ENCODE data around the gene ARHGAP8. TPM values are rescaled to one million over a fixed set of nuclear protein-coding genes. Genes with fewer than 3 reads are reported as not detected.

ARHGAP8 gene
- total and polyA plus RNA-seq, 4 donors = 1.4 to 3.0 TPM; not detected in 2

DNA sequence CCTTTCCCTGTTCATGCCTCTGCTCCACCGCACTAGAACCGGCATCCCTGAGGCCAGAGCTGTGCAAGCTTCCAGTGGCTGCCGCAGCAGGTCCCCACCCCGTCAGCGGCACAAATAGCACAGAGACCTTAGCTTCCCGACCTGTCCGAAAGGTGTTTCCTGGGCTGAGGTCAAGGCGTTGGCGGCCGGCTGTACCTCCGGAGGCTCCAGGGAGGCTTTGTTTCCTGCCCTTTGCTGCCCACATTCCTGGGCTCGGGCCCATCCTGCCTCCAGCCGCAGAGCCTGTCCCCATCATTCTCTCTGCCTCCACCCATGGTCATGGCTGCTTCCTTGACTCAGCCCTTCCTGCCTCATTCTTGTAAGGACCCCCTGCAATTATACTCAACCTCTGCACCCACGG, 31.2 kb downstream of the ARHGAP8 start:
- no peaks in the 10 kb centered on the region for H3K9me3 ChIP-seq (ENCODE audit: control insufficient read depth, low read length)
- intact Hi-C loops (cut with DNase I) = no loop called here
- WGBS, 2 donors = 53 to 58% methylated on average over 14 of the region's 14 CpGs
- ATAC-seq (ENCODE audit: low FRiP score) = no peak
- no peaks in the 10 kb centered on the region for H3K36me3 ChIP-seq (ENCODE audit: control insufficient read depth in 1 of 2, insufficient read depth in 2 of 2, low read length in 1 of 2)
- H3K4me1 ChIP-seq (ENCODE audit: control insufficient read depth in 1 of 2, insufficient read depth in 2 of 2, low read length in 2 of 2) = no peaks in the 10 kb centered on the region
- DNase-seq = no peak
- H3K27me3 ChIP-seq (ENCODE audit: control insufficient read depth in 1 of 2, insufficient read depth in 2 of 2, low read length in 1 of 2) = no peaks in the 10 kb centered on the region
- H3K27ac ChIP-seq (ENCODE audit: low read depth in 1 of 2, low read length in 2 of 2) = no peak overlapping the region
- no peak overlapping the region for H3K4me3 ChIP-seq (ENCODE audit: low read length in 2 of 2)

GRCh38 chr22:44786136-44786535, 33.8 kb downstream of the ARHGAP8 start:
- DNase-seq (no peak), ATAC-seq (ENCODE audit: low FRiP score) (no peak)
- intact Hi-C loops (cut with DNase I) = no loop called here
- H3K27me3 ChIP-seq (ENCODE audit: control insufficient read depth in 1 of 2, insufficient read depth in 2 of 2, low read length in 1 of 2) = no peaks in the 10 kb centered on the region
- H3K9me3 ChIP-seq (ENCODE audit: control insufficient read depth, low read length) = no peaks in the 10 kb centered on the region
- no peaks in the 10 kb centered on the region for H3K4me1 ChIP-seq (ENCODE audit: control insufficient read depth in 1 of 2, insufficient read depth in 2 of 2, low read length in 2 of 2)
- no peaks in the 10 kb centered on the region for H3K36me3 ChIP-seq (ENCODE audit: control insufficient read depth in 1 of 2, insufficient read depth in 2 of 2, low read length in 1 of 2)
- no peak overlapping the region for H3K27ac ChIP-seq (ENCODE audit: low read depth in 1 of 2, low read length in 2 of 2)
- H3K4me3 ChIP-seq (ENCODE audit: low read length in 2 of 2) = no peak overlapping the region
- WGBS, 2 donors = 85 to 91% methylated on average over 23 of the region's 23 CpGs

DNA sequence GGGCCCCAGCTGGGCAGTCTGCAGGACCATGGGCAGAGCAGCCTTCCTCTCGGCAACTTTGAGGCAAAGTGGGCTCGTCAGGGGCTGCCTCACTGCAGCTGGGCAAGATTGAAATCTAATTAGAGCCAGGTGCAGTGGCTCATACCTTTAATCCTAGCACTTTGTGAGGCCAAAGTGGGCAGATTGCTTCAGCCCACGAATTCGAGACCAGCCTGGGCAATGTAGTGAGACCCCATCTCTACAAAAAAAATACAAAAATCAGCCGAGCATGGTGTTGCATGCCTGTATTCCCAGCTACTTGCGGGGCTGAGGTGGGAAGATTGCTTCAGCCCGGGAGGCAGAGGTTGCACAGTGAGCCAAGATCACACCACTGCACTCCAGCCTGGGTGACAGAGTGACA, 34.2 kb downstream of the ARHGAP8 start:
- Histone ChIP-seq H3K9me3 (ENCODE audit: control insufficient read depth, low read length) (no peaks in the 10 kb centered on the region), H3K4me3 (ENCODE audit: low read length in 2 of 2) (no peak overlapping the region), H3K4me1 (ENCODE audit: control insufficient read depth in 1 of 2, insufficient read depth in 2 of 2, low read length in 2 of 2) (no peaks in the 10 kb centered on the region), H3K27ac (ENCODE audit: low read depth in 1 of 2, low read length in 2 of 2) (no peak overlapping the region), H3K36me3 (ENCODE audit: control insufficient read depth in 1 of 2, insufficient read depth in 2 of 2, low read length in 1 of 2) (no peaks in the 10 kb centered on the region), H3K27me3 (ENCODE audit: control insufficient read depth in 1 of 2, insufficient read depth in 2 of 2, low read length in 1 of 2) (no peaks in the 10 kb centered on the region)
- ATAC-seq (ENCODE audit: low FRiP score) = no peak
- WGBS, 2 donors = 56 to 59% methylated on average over 7 of the region's 7 CpGs
- DNase-seq = no peak
- intact Hi-C loops (cut with DNase I) = no loop called here

DNA sequence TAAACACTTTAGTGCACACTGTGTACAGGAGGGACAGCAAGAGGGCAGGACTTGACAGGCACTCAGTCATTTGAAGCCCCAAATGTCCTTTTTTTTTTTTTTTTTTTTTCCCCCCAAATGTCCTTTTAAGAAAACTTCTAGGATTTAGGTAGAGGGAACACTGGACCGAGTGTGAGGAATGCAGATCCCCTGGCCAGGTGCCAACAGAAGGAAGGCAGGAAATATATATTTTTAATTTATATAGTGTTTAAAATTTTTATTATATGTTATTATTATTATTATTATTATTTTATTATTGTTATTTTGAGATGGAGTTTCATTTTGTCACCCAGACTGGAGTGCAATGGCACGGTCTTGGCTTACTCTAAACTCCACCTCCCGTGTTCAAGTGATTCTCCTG, 35.5 kb downstream of the ARHGAP8 start:
- no peak for ATAC-seq (ENCODE audit: low FRiP score)
- WGBS, 2 donors = 56 to 61% methylated on average over 3 of the region's 3 CpGs
- Histone ChIP-seq H3K27ac (ENCODE audit: low read depth in 1 of 2, low read length in 2 of 2) (no peak overlapping the region), H3K36me3 (ENCODE audit: control insufficient read depth in 1 of 2, insufficient read depth in 2 of 2, low read length in 1 of 2) (no peaks in the 10 kb centered on the region), H3K4me3 (ENCODE audit: low read length in 2 of 2) (no peak overlapping the region), H3K9me3 (ENCODE audit: control insufficient read depth, low read length) (no peaks in the 10 kb centered on the region), H3K27me3 (ENCODE audit: control insufficient read depth in 1 of 2, insufficient read depth in 2 of 2, low read length in 1 of 2) (no peaks in the 10 kb centered on the region), H3K4me1 (ENCODE audit: control insufficient read depth in 1 of 2, insufficient read depth in 2 of 2, low read length in 2 of 2) (no peaks in the 10 kb centered on the region)
- intact Hi-C loops (cut with DNase I) = no loop called here
- DNase-seq = no peak

DNA sequence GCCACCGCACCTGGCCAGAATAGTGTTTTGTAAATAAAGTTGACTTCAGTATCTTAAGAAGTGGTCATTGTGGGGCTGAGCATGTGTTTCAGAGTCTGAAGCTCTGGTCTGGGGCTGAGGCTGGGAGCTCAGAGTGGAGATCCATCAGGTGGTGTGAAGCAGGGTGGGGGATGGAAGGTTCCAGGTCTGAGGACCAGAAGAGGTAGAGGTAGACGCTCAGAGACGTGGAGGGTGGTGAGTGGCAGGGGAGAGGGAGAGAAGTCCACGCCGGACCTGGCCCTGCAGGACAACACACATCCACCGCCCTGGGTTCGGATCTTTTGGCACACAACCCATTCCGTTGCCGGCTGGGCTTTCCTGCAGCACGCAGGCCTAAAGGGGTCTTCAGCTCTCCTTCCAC, 40.7 kb downstream of the ARHGAP8 start:
- no peak for DNase-seq
- no peaks in the 10 kb centered on the region for H3K27me3 ChIP-seq (ENCODE audit: control insufficient read depth in 1 of 2, insufficient read depth in 2 of 2, low read length in 1 of 2)
- no peaks in the 10 kb centered on the region for H3K4me1 ChIP-seq (ENCODE audit: control insufficient read depth in 1 of 2, insufficient read depth in 2 of 2, low read length in 2 of 2)
- 76 to 79% methylated on average over 10 of the region's 10 CpGs for WGBS, 2 donors
- no peak overlapping the region for H3K4me3 ChIP-seq (ENCODE audit: low read length in 2 of 2)
- no peaks in the 10 kb centered on the region for H3K36me3 ChIP-seq (ENCODE audit: control insufficient read depth in 1 of 2, insufficient read depth in 2 of 2, low read length in 1 of 2)
- intact Hi-C loops (cut with DNase I) = no loop called here
- H3K9me3 ChIP-seq (ENCODE audit: control insufficient read depth, low read length) = no peaks in the 10 kb centered on the region
- no peak for ATAC-seq (ENCODE audit: low FRiP score)
- H3K27ac ChIP-seq (ENCODE audit: low read depth in 1 of 2, low read length in 2 of 2) = no peak overlapping the region

DNA sequence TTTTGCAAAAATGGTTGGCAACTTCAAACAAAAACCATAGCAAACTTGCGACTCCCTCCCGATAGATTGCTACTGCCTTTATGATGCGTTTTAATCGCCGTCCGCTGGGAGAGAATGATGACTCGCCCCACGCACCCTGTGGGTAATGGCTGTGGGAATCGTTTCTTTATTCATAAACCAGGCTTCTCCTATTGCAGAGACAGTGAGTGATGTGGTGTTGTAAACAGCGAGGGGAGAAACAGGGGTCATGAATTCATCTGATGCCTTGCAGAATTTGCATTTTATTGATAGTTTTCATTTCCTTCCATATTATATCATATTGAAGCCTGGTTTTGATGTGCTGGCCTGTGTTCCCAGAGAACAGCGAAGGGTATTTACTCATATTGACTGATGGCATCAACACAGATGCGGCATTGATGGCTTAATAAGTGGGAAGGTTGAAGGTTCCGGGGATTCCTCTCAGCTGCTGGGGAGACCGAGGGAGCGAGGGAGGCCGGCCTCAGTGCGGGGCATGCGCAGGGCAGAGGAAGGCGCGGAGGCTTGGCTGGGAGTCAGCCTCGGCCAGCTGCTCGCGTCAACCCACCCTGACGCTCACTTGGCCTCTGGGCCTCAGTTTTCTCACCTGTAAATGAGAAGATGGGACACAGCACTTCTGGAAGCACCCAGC, 41.3 kb downstream of the ARHGAP8 start:
- intact Hi-C loops (cut with DNase I) = no loop called here
- Histone ChIP-seq H3K4me3 (ENCODE audit: low read length in 2 of 2) (no peak overlapping the region), H3K4me1 (ENCODE audit: control insufficient read depth in 1 of 2, insufficient read depth in 2 of 2, low read length in 2 of 2) (no peaks in the 10 kb centered on the region), H3K27me3 (ENCODE audit: control insufficient read depth in 1 of 2, insufficient read depth in 2 of 2, low read length in 1 of 2) (no peaks in the 10 kb centered on the region), H3K9me3 (ENCODE audit: control insufficient read depth, low read length) (no peaks in the 10 kb centered on the region), H3K27ac (ENCODE audit: low read depth in 1 of 2, low read length in 2 of 2) (no peak overlapping the region), H3K36me3 (ENCODE audit: control insufficient read depth in 1 of 2, insufficient read depth in 2 of 2, low read length in 1 of 2) (no peaks in the 10 kb centered on the region)
- DNase-seq (no peak), ATAC-seq (ENCODE audit: low FRiP score) (no peak)
- 74 to 77% methylated on average over 24 of the region's 24 CpGs for WGBS, 2 donors

- intact Hi-C loops (cut with DNase I) = no loop called here
- no peaks in the 10 kb centered on the region for H3K4me1 ChIP-seq (ENCODE audit: control insufficient read depth in 1 of 2, insufficient read depth in 2 of 2, low read length in 2 of 2)
- no peaks in the 10 kb centered on the region for H3K36me3 ChIP-seq (ENCODE audit: control insufficient read depth in 1 of 2, insufficient read depth in 2 of 2, low read length in 1 of 2)
- DNase-seq (no peak), ATAC-seq (ENCODE audit: low FRiP score) (no peak)
- H3K9me3 ChIP-seq (ENCODE audit: control insufficient read depth, low read length) = no peaks in the 10 kb centered on the region
- no peak overlapping the region for H3K27ac ChIP-seq (ENCODE audit: low read depth in 1 of 2, low read length in 2 of 2)
- WGBS, 2 donors = 37 to 39% methylated on average over 18 of the region's 18 CpGs
- no peaks in the 10 kb centered on the region for H3K27me3 ChIP-seq (ENCODE audit: control insufficient read depth in 1 of 2, insufficient read depth in 2 of 2, low read length in 1 of 2)
- no peak overlapping the region for H3K4me3 ChIP-seq (ENCODE audit: low read length in 2 of 2)
These were observed 43.6 kb downstream of the ARHGAP8 start for GRCh38 chr22:44795701-44796630.

DNA sequence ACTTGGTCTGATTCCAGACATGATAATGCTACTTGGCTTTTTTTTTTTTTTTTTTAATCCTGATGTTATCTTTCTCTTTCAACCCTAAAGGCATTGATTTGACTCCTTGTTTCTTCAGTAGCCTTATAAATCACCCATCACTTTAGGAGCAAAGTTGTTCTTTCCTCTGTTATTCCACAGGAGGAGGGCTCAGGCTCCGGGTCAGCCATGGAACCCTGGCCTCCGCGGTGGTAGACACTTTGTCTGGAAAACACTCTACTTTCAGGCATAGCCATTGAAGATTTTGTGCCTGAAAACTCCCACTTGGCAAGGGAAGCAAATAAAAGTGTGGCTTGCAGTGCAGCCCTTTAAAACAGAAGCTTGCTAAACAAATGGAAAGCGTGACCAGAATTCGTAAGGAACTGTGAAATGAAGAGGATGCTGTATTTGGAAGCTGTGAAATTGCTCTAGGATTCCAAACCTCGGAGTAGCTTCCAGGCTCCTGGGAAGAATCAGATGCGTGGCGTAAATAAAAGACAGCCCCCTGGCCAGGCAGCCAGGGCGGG, 44.9 kb downstream of the ARHGAP8 start:
- Histone ChIP-seq H3K27ac (ENCODE audit: low read depth in 1 of 2, low read length in 2 of 2) (no peak overlapping the region), H3K27me3 (ENCODE audit: control insufficient read depth in 1 of 2, insufficient read depth in 2 of 2, low read length in 1 of 2) (no peaks in the 10 kb centered on the region), H3K9me3 (ENCODE audit: control insufficient read depth, low read length) (no peaks in the 10 kb centered on the region), H3K4me3 (ENCODE audit: low read length in 2 of 2) (no peak overlapping the region), H3K36me3 (ENCODE audit: control insufficient read depth in 1 of 2, insufficient read depth in 2 of 2, low read length in 1 of 2) (no peaks in the 10 kb centered on the region), H3K4me1 (ENCODE audit: control insufficient read depth in 1 of 2, insufficient read depth in 2 of 2, low read length in 2 of 2) (no peaks in the 10 kb centered on the region)
- WGBS, 2 donors = 19 to 32% methylated on average over 9 of the region's 9 CpGs
- no peak for DNase-seq
- intact Hi-C loops (cut with DNase I) = no loop called here
- ATAC-seq (ENCODE audit: low FRiP score) = no peak
